ENCODE data around the gene ME3.
A peak's percentile ranks its signal among the peaks of the same experiment; 100 is the strongest.
"Not testable (repeated sequence)": the region's sequence is repeated elsewhere in the genome, so short reads cannot be mapped to it uniquely, and the experiment has no call there.

The ME3 gene

GRCh38 chr11:86580535-86580934, 91.9 kb downstream of the ME3 start:
- no peak for DNase-seq

GRCh38 chr11:86579406-86579731, 93.0 kb downstream of the ME3 start:
- DNase-seq: peak; percentile 30

GRCh38 chr11:86578727-86579405, 93.5 kb downstream of the ME3 start:
- no peak for DNase-seq

- DNase-seq: peak; percentile 61
Measured at GRCh38 chr11:86577644-86578636, 94.5 kb downstream of the ME3 start.

- DNase-seq: no peak
Measured at GRCh38 chr11:86576946-86577624, 95.3 kb downstream of the ME3 start.

GRCh38 chr11:86575927-86576326, 96.5 kb downstream of the ME3 start:
- no peak for DNase-seq

GRCh38 chr11:86575208-86575855, 97.1 kb downstream of the ME3 start:
- DNase-seq: no peak

GRCh38 chr11:86574493-86575207, 97.8 kb downstream of the ME3 start:
- peak; percentile 38 for DNase-seq

- no peak for DNase-seq
Measured at GRCh38 chr11:86571273-86571948, 101.0 kb downstream of the ME3 start.

- DNase-seq: no peak
Measured at GRCh38 chr11:86570451-86570850, 102.0 kb downstream of the ME3 start.

- DNase-seq: no peak
Measured at GRCh38 chr11:86570020-86570419, 102.4 kb downstream of the ME3 start.

GRCh38 chr11:86569109-86569508, 103.3 kb downstream of the ME3 start:
- no peak for DNase-seq

- DNase-seq: no peak
Measured at GRCh38 chr11:86565801-86566312, 106.6 kb downstream of the ME3 start.

GRCh38 chr11:86565388-86565787, 107.0 kb downstream of the ME3 start:
- DNase-seq: no peak

- not testable (repeated sequence) for DNase-seq
Measured at GRCh38 chr11:86562842-86563241, 109.6 kb downstream of the ME3 start.

GRCh38 chr11:86559311-86559945, 113.0 kb downstream of the ME3 start:
- DNase-seq: peak; percentile 37

- DNase-seq: no peak
Measured at GRCh38 chr11:86558841-86559240, 113.6 kb downstream of the ME3 start.

GRCh38 chr11:86558207-86558606, 114.2 kb downstream of the ME3 start:
- no peak for DNase-seq

GRCh38 chr11:86555866-86556265, 116.5 kb downstream of the ME3 start:
- DNase-seq: no peak

GRCh38 chr11:86555401-86555800, 117.0 kb downstream of the ME3 start:
- no peak for DNase-seq

GRCh38 chr11:86553265-86553664, 119.2 kb downstream of the ME3 start:
- no peak for DNase-seq
